HG02943 (cell line): ENCODE measurements around the gene TLN1.

Experiments used
- ATAC-seq: cut with Tn5 transposase; IDR thresholded peaks from one replicate; pipeline ENCODE4 v1.9.1; 2021; ENCODE audit warnings: mild to moderate bottlenecking, low read depth, moderate library complexity; ENCODE audit not compliant: unreplicated experiment

The TLN1 gene

GRCh38 chr9:35649431-35650340 is 82.3 kb downstream of the TLN1 start:
- no peak for ATAC-seq
